Measurements from ENCODE around the gene ZNF836. TPM values are rescaled to one million over a fixed set of nuclear protein-coding genes. Genes with fewer than 3 reads are reported as not detected.

Gene ZNF836
- total RNA-seq, 1 experiment from 2014 or later, result 8.0 TPM

DNA sequence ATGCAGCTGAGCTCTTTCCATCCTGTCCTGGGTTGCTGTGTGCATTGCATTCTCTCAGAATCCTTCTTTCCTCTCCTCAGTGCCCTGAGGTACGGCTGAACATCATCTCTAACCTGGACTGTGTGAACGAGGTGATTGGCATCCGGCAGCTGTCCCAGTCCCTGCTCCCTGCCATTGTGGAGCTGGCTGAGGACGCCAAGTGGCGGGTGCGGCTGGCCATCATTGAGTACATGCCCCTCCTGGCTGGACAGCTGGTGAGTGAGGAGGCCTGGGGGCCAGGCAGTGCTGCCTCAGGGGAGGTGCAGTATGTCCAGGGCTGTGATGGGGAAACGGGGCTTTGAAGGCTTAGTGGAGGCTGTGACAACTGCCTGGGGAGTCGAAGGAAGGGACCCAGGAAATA is 48.2 kb upstream of the ZNF836 start:
- H3K36me3 ChIP-seq (ENCODE audit: low read depth, low read length), result peaks cover 97% of the 10 kb centered on the region
- H3K9me2 ChIP-seq (replicated peaks; ENCODE audit: low read length), result no peaks in the 10 kb centered on the region
- no peak overlapping the region for H3K4me2 ChIP-seq (ENCODE audit: low read length)
- DNase-seq, result no peak
- no peak overlapping the region for H2AFZ ChIP-seq (ENCODE audit: low read length)
- CTCF ChIA-PET, result no interaction called here
- TF ChIP-seq EZH2 (IDR thresholded peaks at IDR 0.05; ENCODE audit: low read length, unreplicated experiment), result no peak
- no peak for TF ChIP-seq EZH2phosphoT487 (IDR thresholded peaks at IDR 0.05; ENCODE audit: borderline replicate concordance, low read length)
- TF ChIP-seq, protein P1, sequence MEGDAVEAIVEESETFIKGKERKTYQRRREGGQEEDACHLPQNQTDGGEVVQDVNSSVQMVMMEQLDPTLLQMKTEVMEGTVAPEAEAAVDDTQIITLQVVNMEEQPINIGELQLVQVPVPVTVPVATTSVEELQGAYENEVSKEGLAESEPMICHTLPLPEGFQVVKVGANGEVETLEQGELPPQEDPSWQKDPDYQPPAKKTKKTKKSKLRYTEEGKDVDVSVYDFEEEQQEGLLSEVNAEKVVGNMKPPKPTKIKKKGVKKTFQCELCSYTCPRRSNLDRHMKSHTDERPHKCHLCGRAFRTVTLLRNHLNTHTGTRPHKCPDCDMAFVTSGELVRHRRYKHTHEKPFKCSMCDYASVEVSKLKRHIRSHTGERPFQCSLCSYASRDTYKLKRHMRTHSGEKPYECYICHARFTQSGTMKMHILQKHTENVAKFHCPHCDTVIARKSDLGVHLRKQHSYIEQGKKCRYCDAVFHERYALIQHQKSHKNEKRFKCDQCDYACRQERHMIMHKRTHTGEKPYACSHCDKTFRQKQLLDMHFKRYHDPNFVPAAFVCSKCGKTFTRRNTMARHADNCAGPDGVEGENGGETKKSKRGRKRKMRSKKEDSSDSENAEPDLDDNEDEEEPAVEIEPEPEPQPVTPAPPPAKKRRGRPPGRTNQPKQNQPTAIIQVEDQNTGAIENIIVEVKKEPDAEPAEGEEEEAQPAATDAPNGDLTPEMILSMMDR (conservative IDR thresholded peaks at IDR 0.05; ENCODE audit: low read depth, low read length), result no peak
- no peak overlapping the region for H3K27ac ChIP-seq (ENCODE audit: low read length)
- H3K27me3 ChIP-seq (ENCODE audit: low read length), result no peaks in the 10 kb centered on the region
- no peaks in the 10 kb centered on the region for H3K9me3 ChIP-seq (ENCODE audit: low read length)
- intact Hi-C loops (cut with micrococcal nuclease), result no loop called here
- no peaks in the 10 kb centered on the region for H3K79me2 ChIP-seq (ENCODE audit: low read length)
- BruUV-seq (replicated peaks), result no TSS peak
- ATAC-seq, result no peak
- POLR2A ChIA-PET (ENCODE audit: unreplicated experiment), result no interaction called here
- H3K4me1 ChIP-seq (ENCODE audit: insufficient read depth, low read length), result no peaks in the 10 kb centered on the region
- H3K9ac ChIP-seq (ENCODE audit: low read length), result no peak overlapping the region
- no peaks in the 10 kb centered on the region for H3F3A ChIP-seq (ENCODE audit: low read length, unreplicated experiment)
- H4K20me1 ChIP-seq (ENCODE audit: low read length), result no peaks in the 10 kb centered on the region
- H3K4me3 ChIP-seq (ENCODE audit: low read length), result no peak overlapping the region

DNA sequence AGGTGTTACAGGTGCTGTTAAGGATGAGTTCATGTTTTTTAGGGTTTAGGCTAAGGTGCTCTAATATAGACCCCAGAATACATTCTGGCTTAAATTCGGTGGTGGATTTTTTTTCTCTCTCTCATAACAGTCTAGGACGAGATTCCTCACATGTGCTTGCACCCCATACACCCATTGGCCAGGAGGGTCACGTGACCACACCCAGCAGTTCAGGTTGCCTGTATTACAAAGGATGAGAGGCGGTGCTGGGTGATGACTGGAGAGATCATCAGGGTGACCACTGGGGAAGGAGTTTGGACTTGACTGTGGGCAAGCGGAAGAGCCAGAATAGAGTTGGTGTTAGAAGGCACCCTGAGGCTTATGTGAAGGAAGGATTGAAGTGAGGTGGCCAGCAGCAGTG is 46.2 kb upstream of the ZNF836 start:
- H3K9ac ChIP-seq (ENCODE audit: low read length), result no peak overlapping the region
- intact Hi-C loops (cut with micrococcal nuclease), result no loop called here
- peaks cover 97% of the 10 kb centered on the region for H3K36me3 ChIP-seq (ENCODE audit: low read depth, low read length)
- H2AFZ ChIP-seq (ENCODE audit: low read length), result no peak overlapping the region
- H3K27me3 ChIP-seq (ENCODE audit: low read length), result no peaks in the 10 kb centered on the region
- BruUV-seq (replicated peaks), result no TSS peak
- no peaks in the 10 kb centered on the region for H3K79me2 ChIP-seq (ENCODE audit: low read length)
- no peaks in the 10 kb centered on the region for H3K9me3 ChIP-seq (ENCODE audit: low read length)
- no peaks in the 10 kb centered on the region for H4K20me1 ChIP-seq (ENCODE audit: low read length)
- H3K9me2 ChIP-seq (replicated peaks; ENCODE audit: low read length), result no peaks in the 10 kb centered on the region
- H3K4me1 ChIP-seq (ENCODE audit: insufficient read depth, low read length), result no peaks in the 10 kb centered on the region; the same call in 1 of the 2 replicates
- CTCF ChIA-PET, result no interaction called here
- DNase-seq (no peak), ATAC-seq (no peak)
- no peak overlapping the region for H3K4me3 ChIP-seq (ENCODE audit: low read length)
- TF ChIP-seq EZH2phosphoT487 (IDR thresholded peaks at IDR 0.05; ENCODE audit: borderline replicate concordance, low read length), result no peak
- TF ChIP-seq EZH2 (IDR thresholded peaks at IDR 0.05; ENCODE audit: low read length, unreplicated experiment), result no peak
- TF ChIP-seq, protein P1 (conservative IDR thresholded peaks at IDR 0.05; ENCODE audit: low read depth, low read length), result no peak
- POLR2A ChIA-PET (ENCODE audit: unreplicated experiment), result no interaction called here
- no peaks in the 10 kb centered on the region for H3F3A ChIP-seq (ENCODE audit: low read length, unreplicated experiment)
- H3K27ac ChIP-seq (ENCODE audit: low read length), result no peak overlapping the region
- no peak overlapping the region for H3K4me2 ChIP-seq (ENCODE audit: low read length)

DNA sequence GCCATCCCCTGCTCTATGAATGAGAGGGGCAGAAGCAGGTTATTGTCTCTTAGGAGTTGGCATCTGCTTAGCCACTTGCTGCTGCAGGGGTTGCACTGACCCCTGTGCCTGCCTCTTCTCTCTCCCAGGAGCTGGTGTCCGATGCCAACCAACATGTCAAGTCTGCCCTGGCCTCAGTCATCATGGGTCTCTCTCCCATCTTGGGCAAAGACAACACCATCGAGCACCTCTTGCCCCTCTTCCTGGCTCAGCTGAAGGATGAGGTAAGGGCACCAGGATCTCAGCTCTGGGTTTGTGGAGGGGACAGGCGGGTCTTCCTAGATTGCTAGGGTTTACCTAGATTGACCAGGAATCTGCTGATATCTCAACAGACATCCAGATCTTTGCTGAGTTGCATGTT is 45.0 kb upstream of the ZNF836 start:
- intact Hi-C loops (cut with micrococcal nuclease), result no loop called here
- H3K4me1 ChIP-seq (ENCODE audit: insufficient read depth, low read length), result peaks cover 6% of the 10 kb centered on the region
- H3K36me3 ChIP-seq (ENCODE audit: low read depth, low read length), result peaks cover 97% of the 10 kb centered on the region
- no peak overlapping the region for H3K4me3 ChIP-seq (ENCODE audit: low read length)
- no peaks in the 10 kb centered on the region for H3F3A ChIP-seq (ENCODE audit: low read length, unreplicated experiment)
- ATAC-seq, result no peak
- no TSS peak for BruUV-seq (replicated peaks)
- H3K9me2 ChIP-seq (replicated peaks; ENCODE audit: low read length), result no peaks in the 10 kb centered on the region
- H3K27ac ChIP-seq (ENCODE audit: low read length), result no peak overlapping the region
- no peak for DNase-seq
- H3K79me2 ChIP-seq (ENCODE audit: low read length), result no peaks in the 10 kb centered on the region; the same call in 1 of the 2 replicates
- H3K27me3 ChIP-seq (ENCODE audit: low read length), result no peaks in the 10 kb centered on the region
- H4K20me1 ChIP-seq (ENCODE audit: low read length), result no peaks in the 10 kb centered on the region
- no peaks in the 10 kb centered on the region for H3K9me3 ChIP-seq (ENCODE audit: low read length)
- H2AFZ ChIP-seq (ENCODE audit: low read length), result no peak overlapping the region
- TF ChIP-seq EZH2 (IDR thresholded peaks at IDR 0.05; ENCODE audit: low read length, unreplicated experiment), result no peak
- no peak for TF ChIP-seq EZH2phosphoT487 (IDR thresholded peaks at IDR 0.05; ENCODE audit: borderline replicate concordance, low read length)
- TF ChIP-seq, protein P1 (conservative IDR thresholded peaks at IDR 0.05; ENCODE audit: low read depth, low read length), result no peak
- no peak overlapping the region for H3K9ac ChIP-seq (ENCODE audit: low read length)
- H3K4me2 ChIP-seq (ENCODE audit: low read length), result no peak overlapping the region
- ChIA-PET CTCF (no interaction called here), POLR2A (ENCODE audit: unreplicated experiment) (no interaction called here)
